Measurements from ENCODE around the gene PPP2R2C.

The PPP2R2C gene

GRCh38 chr4:6292376-6293096 is 179.9 kb downstream of the PPP2R2C start:
- no peaks in the 10 kb centered on the region for H3K4me1 ChIP-seq (ENCODE audit: insufficient read depth, low read length)
- no peaks in the 10 kb centered on the region; the same call in 1 of the 2 replicates for H3K36me3 ChIP-seq (ENCODE audit: insufficient read depth, low read length)
- H3K9ac ChIP-seq (ENCODE audit: low read depth, low read length): no peak overlapping the region

GRCh38 chr4:6291784-6292297 is 180.6 kb downstream of the PPP2R2C start:
- Histone ChIP-seq H3K4me1 (ENCODE audit: insufficient read depth, low read length) (no peaks in the 10 kb centered on the region), H3K36me3 (ENCODE audit: insufficient read depth, low read length) (no peaks in the 10 kb centered on the region; the same call in 1 of the 2 replicates), H3K9ac (ENCODE audit: low read depth, low read length) (no peak overlapping the region), H3K9me3 (ENCODE audit: control insufficient read depth, insufficient read depth, low read length) (no peaks in the 10 kb centered on the region)

More at GRCh38 chr4:6292376-6293096, 179.9 kb downstream of the PPP2R2C start:
- H3K9me3 ChIP-seq (ENCODE audit: control insufficient read depth, insufficient read depth, low read length): no peaks in the 10 kb centered on the region

- Histone ChIP-seq H3K4me1 (ENCODE audit: insufficient read depth, low read length) (no peaks in the 10 kb centered on the region), H3K36me3 (ENCODE audit: insufficient read depth, low read length) (no peaks in the 10 kb centered on the region; the same call in 1 of the 2 replicates), H3K9ac (ENCODE audit: low read depth, low read length) (no peak overlapping the region), H3K9me3 (ENCODE audit: control insufficient read depth, insufficient read depth, low read length) (no peaks in the 10 kb centered on the region)
These were observed 181.5 kb downstream of the PPP2R2C start for GRCh38 chr4:6290769-6291547.

GRCh38 chr4:6290256-6290655 is 182.2 kb downstream of the PPP2R2C start:
- Histone ChIP-seq H3K9ac (ENCODE audit: low read depth, low read length) (no peak overlapping the region), H3K9me3 (ENCODE audit: control insufficient read depth, insufficient read depth, low read length) (no peaks in the 10 kb centered on the region), H3K4me1 (ENCODE audit: insufficient read depth, low read length) (no peaks in the 10 kb centered on the region), H3K36me3 (ENCODE audit: insufficient read depth, low read length) (no peaks in the 10 kb centered on the region; the same call in 1 of the 2 replicates)

- Histone ChIP-seq H3K36me3 (ENCODE audit: insufficient read depth, low read length) (no peaks in the 10 kb centered on the region; the same call in 1 of the 2 replicates), H3K9ac (ENCODE audit: low read depth, low read length) (no peak overlapping the region), H3K4me1 (ENCODE audit: insufficient read depth, low read length) (no peaks in the 10 kb centered on the region), H3K9me3 (ENCODE audit: control insufficient read depth, insufficient read depth, low read length) (no peaks in the 10 kb centered on the region)
These were observed 183.5 kb downstream of the PPP2R2C start for GRCh38 chr4:6288871-6289270.

GRCh38 chr4:6288342-6288741 is 184.1 kb downstream of the PPP2R2C start:
- H3K9ac ChIP-seq (ENCODE audit: low read depth, low read length): no peak overlapping the region
- H3K9me3 ChIP-seq (ENCODE audit: control insufficient read depth, insufficient read depth, low read length): no peaks in the 10 kb centered on the region
- no peaks in the 10 kb centered on the region for H3K4me1 ChIP-seq (ENCODE audit: insufficient read depth, low read length)
- no peaks in the 10 kb centered on the region; the same call in 1 of the 2 replicates for H3K36me3 ChIP-seq (ENCODE audit: insufficient read depth, low read length)

GRCh38 chr4:6287017-6287788 is 185.2 kb downstream of the PPP2R2C start:
- Histone ChIP-seq H3K4me1 (ENCODE audit: insufficient read depth, low read length) (no peaks in the 10 kb centered on the region), H3K36me3 (ENCODE audit: insufficient read depth, low read length) (no peaks in the 10 kb centered on the region; the same call in 1 of the 2 replicates)

GRCh38 chr4:6283282-6283681 is 189.1 kb downstream of the PPP2R2C start:
- Histone ChIP-seq H3K9me3 (ENCODE audit: control insufficient read depth, insufficient read depth, low read length) (no peaks in the 10 kb centered on the region), H3K36me3 (ENCODE audit: insufficient read depth, low read length) (no peaks in the 10 kb centered on the region; the same call in 1 of the 2 replicates), H3K9ac (ENCODE audit: low read depth, low read length) (no peak overlapping the region), H3K4me1 (ENCODE audit: insufficient read depth, low read length) (no peaks in the 10 kb centered on the region)

More at GRCh38 chr4:6287017-6287788, 185.2 kb downstream of the PPP2R2C start:
- Histone ChIP-seq H3K9ac (ENCODE audit: low read depth, low read length) (no peak overlapping the region), H3K9me3 (ENCODE audit: control insufficient read depth, insufficient read depth, low read length) (no peaks in the 10 kb centered on the region)

- H3K4me1 ChIP-seq (ENCODE audit: insufficient read depth, low read length): no peaks in the 10 kb centered on the region
- H3K9ac ChIP-seq (ENCODE audit: low read depth, low read length): no peak overlapping the region
- H3K36me3 ChIP-seq (ENCODE audit: insufficient read depth, low read length): no peaks in the 10 kb centered on the region; the same call in 1 of the 2 replicates
- H3K9me3 ChIP-seq (ENCODE audit: control insufficient read depth, insufficient read depth, low read length): no peaks in the 10 kb centered on the region
These were observed 190.1 kb downstream of the PPP2R2C start for GRCh38 chr4:6282314-6282771.

GRCh38 chr4:6281436-6282313 is 190.7 kb downstream of the PPP2R2C start:
- Histone ChIP-seq H3K4me1 (ENCODE audit: insufficient read depth, low read length) (no peaks in the 10 kb centered on the region), H3K9ac (ENCODE audit: low read depth, low read length) (no peak overlapping the region), H3K9me3 (ENCODE audit: control insufficient read depth, insufficient read depth, low read length) (no peaks in the 10 kb centered on the region), H3K36me3 (ENCODE audit: insufficient read depth, low read length) (no peaks in the 10 kb centered on the region; the same call in 1 of the 2 replicates)

GRCh38 chr4:6280365-6280996 is 191.9 kb downstream of the PPP2R2C start:
- no peak overlapping the region for H3K9ac ChIP-seq (ENCODE audit: low read depth, low read length)
- H3K9me3 ChIP-seq (ENCODE audit: control insufficient read depth, insufficient read depth, low read length): no peaks in the 10 kb centered on the region
- no peaks in the 10 kb centered on the region for H3K4me1 ChIP-seq (ENCODE audit: insufficient read depth, low read length)
- no peaks in the 10 kb centered on the region; the same call in 1 of the 2 replicates for H3K36me3 ChIP-seq (ENCODE audit: insufficient read depth, low read length)

GRCh38 chr4:6279582-6280289 is 192.7 kb downstream of the PPP2R2C start:
- no peaks in the 10 kb centered on the region for H3K9me3 ChIP-seq (ENCODE audit: control insufficient read depth, insufficient read depth, low read length)
- H3K9ac ChIP-seq (ENCODE audit: low read depth, low read length): no peak overlapping the region
- no peaks in the 10 kb centered on the region; the same call in 1 of the 2 replicates for H3K36me3 ChIP-seq (ENCODE audit: insufficient read depth, low read length)
- peaks cover 3% of the 10 kb centered on the region for H3K4me1 ChIP-seq (ENCODE audit: insufficient read depth, low read length)
